MCF 10A (cell line): ENCODE results near the gene MSS51. TPM values are rescaled to one million over a fixed set of nuclear protein-coding genes. Genes with fewer than 3 reads are reported as not detected.

Source experiments
- BruUV-seq: library from RNA; stranded (reverse); fragments of 400-500 nt; replicated peaks from 2 replicates; lab custom pipeline; 2021; lab: Mats Ljungman, UMichigan
- CTCF ChIA-PET: fragments of 300-600 bp; sonication (Branson Sonifier 250); formaldehyde crosslinking; extraction: SDS; loops from one replicate; lab custom pipeline; 2021; ENCODE audit warnings: antibody characterized with exemption, inconsistent platforms; lab: Yijun Ruan, JAX
- POLR2A ChIA-PET: fragments of 300-600, 350-650 bp; sonication (Branson Sonifier 250); formaldehyde crosslinking; extraction: SDS; loops from one replicate; lab custom pipeline; 2020; ENCODE audit warnings: antibody characterized with exemption, inconsistent platforms; lab: Yijun Ruan, JAX
- DNase-seq: peaks from one replicate; pipeline ENCODE4 v3.0.0-alpha.2; 2018; ENCODE audit not compliant: unreplicated experiment
- H3K27ac Mint-ChIP-seq: one replicate; pipeline ENCODE4 v1.8.0; 2022; ENCODE audit warnings: mild to moderate bottlenecking, low read depth, mixed read lengths; ENCODE audit not compliant: unreplicated experiment
- H3K27me3 Mint-ChIP-seq: one replicate; pipeline ENCODE4 v1.8.0; 2022; ENCODE audit warnings: mixed read lengths; ENCODE audit not compliant: insufficient read depth, unreplicated experiment
- H3K36me3 Mint-ChIP-seq: one replicate; pipeline ENCODE4 v1.8.0; 2022; ENCODE audit warnings: mild to moderate bottlenecking, moderate library complexity, mixed read lengths; ENCODE audit not compliant: insufficient read depth, unreplicated experiment
- H3K4me1 Mint-ChIP-seq: one replicate; pipeline ENCODE4 v1.8.0; 2022; ENCODE audit warnings: mixed read lengths; ENCODE audit not compliant: insufficient read depth, unreplicated experiment
- H3K4me3 Mint-ChIP-seq: one replicate; pipeline ENCODE4 v1.8.0; 2022; ENCODE audit warnings: mild to moderate bottlenecking, moderate library complexity, mixed read lengths; ENCODE audit not compliant: unreplicated experiment
- H3K9me3 Mint-ChIP-seq: one replicate; pipeline ENCODE4 v1.8.0; 2022; ENCODE audit warnings: mixed read lengths; ENCODE audit not compliant: unreplicated experiment
- intact Hi-C: fragments of 100-400 bp; cut with micrococcal nuclease; formaldehyde crosslinking; loops from 2 replicates; pipeline ENCODE4 v1.14.1; 2022
- total RNA-seq: library from RNA; stranded (reverse); gene quantifications from 2 replicates; pipeline ENCODE4 v1.2.3, GENCODE V29; 2022
- TF ChIP-seq, protein P1 (sequence below): fragments of 200-600 bp; IDR thresholded peaks from one replicate; pipeline ENCODE4 v1.8.0; 2022; ENCODE audit warnings: antibody characterized with exemption, mild to moderate bottlenecking; ENCODE audit not compliant: unreplicated experiment

Gene MSS51
- total RNA-seq, 1 experiment from 2014 or later, result 1.8 TPM

DNA sequence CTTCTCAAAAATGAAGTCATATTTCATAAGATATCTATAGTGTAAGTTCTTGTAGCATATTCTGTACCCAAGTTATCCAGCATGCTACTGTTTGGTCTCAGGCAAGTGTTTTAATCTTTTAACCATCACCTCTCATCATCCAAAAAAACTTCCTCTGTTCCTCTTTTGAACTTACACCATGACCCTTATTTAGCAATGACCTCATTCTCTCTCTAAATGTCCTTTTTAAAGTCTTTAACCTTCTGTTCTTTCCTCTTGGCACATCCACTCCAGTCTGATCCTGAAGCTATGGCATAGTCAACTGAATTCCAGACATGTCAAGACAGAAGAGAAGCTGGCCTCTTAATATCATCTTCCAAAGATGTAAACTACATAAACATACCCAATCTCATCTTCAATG lies 36.2 kb upstream of the MSS51 start:
- Mint-ChIP-seq H3K36me3 (peaks cover 58% of the 10 kb centered on the region), H3K27ac (peak overlapping the region; percentile 50), H3K4me3 (no peak overlapping the region), H3K9me3 (no peaks in the 10 kb centered on the region), H3K4me1 (no peaks in the 10 kb centered on the region), H3K27me3 (no peaks in the 10 kb centered on the region)
- BruUV-seq, result no TSS peak
- DNase-seq, result no peak
- ChIA-PET CTCF (no interaction called here), POLR2A (interaction anchor here (0.5 to 1.2 kb wide), 5 partner anchors 11 to 685 kb away, joined by 3 to 4 read pairs (median 3); no protein-coding TSS in a partner anchor)
- TF ChIP-seq, protein P1, sequence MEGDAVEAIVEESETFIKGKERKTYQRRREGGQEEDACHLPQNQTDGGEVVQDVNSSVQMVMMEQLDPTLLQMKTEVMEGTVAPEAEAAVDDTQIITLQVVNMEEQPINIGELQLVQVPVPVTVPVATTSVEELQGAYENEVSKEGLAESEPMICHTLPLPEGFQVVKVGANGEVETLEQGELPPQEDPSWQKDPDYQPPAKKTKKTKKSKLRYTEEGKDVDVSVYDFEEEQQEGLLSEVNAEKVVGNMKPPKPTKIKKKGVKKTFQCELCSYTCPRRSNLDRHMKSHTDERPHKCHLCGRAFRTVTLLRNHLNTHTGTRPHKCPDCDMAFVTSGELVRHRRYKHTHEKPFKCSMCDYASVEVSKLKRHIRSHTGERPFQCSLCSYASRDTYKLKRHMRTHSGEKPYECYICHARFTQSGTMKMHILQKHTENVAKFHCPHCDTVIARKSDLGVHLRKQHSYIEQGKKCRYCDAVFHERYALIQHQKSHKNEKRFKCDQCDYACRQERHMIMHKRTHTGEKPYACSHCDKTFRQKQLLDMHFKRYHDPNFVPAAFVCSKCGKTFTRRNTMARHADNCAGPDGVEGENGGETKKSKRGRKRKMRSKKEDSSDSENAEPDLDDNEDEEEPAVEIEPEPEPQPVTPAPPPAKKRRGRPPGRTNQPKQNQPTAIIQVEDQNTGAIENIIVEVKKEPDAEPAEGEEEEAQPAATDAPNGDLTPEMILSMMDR, result no peak
- intact Hi-C loops, result no loop called here

DNA sequence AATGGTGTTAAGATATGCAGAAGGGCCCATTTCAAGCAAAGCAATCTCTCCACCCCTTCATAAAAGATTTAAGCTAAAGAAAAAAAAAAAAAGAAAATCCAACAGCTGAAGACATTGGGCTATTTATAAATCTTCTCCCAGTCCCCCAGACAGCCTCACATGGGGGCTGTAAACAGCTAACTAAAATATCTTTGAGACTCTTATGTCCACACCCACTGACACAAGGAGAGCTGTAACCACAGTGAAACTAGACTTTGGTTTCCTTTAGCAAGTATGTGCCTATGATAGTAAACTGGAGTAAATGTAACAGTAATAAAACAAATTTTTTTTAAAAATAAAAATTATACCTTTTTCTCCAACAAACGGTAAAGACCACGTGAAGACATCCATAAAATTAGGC lies 33.8 kb upstream of the MSS51 start:
- TF ChIP-seq, protein P1, result no peak
- BruUV-seq, result no TSS peak
- no peak for DNase-seq
- Mint-ChIP-seq H3K4me1 (no peaks in the 10 kb centered on the region), H3K4me3 (no peak overlapping the region), H3K27me3 (no peaks in the 10 kb centered on the region), H3K27ac (no peak overlapping the region), H3K9me3 (no peaks in the 10 kb centered on the region), H3K36me3 (peaks cover 53% of the 10 kb centered on the region)
- ChIA-PET CTCF (interaction anchor here (0.7 kb wide), 1 partner anchor 174 kb away, joined by 3 read pairs; the partner anchor contains the start of gene MYOZ1), POLR2A (interaction anchor here (2.3 kb wide), 1 partner anchor 54 kb away, joined by 5 read pairs; the partner anchor contains the start of gene ANXA7)
- intact Hi-C loops, result no loop called here

DNA sequence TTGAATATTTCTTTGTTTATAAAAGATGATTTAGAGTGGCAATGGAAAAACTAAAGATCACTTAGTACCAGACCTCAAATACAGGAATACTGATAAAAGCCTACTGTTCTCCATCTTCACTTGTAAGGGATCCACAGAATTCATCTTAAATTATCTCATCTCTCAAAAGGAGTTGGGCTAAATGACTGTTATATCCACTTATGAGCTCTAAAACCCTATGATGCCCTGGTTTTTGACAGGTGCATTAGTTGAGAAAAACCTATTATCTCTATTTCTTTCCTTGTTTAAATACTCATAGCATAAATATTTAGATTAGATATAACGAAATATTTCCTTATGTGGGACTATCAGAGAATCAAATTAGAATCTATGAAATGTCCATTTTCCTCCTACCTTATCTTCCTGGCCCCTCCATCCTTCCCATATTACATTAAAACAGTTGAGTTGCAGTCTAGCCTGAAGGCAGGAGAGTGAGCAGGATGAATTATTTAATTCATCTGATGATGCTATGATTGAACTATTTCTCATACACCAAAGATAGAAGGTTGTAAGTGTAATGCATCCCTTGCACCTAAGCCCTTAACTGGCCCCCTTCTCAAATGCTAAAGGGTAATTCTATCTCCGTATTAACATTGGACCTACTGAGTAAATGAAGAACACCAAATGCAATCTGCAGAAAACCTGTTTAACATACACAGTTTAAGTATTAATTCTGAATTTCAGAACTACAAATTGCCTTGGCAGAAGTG lies 32.8 kb upstream of the MSS51 start:
- no peaks in the 10 kb centered on the region for H3K9me3 Mint-ChIP-seq

DNA sequence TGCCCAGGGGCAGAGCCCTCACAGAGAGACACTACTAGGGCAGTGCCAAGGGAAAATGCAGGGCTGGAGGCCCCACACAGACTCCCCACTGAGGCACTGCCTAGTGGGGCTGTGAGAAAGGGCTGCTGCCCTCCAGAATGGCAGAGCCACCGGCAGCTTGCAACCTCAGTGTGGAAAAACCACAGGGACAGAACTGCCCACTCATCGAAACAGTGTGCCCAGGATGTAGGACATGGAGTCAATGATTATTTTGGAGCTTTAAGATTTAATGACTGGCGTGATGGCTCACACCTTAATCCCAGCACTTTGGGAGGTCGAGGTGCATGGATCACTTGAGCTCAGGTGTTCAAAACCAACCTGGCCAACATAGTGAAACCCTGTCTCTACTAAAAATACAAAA lies 27.5 kb upstream of the MSS51 start:
- no peak overlapping the region for H3K27ac Mint-ChIP-seq

More for the DNA sequence above, 32.8 kb upstream of the MSS51 start:
- intact Hi-C loops, result no loop called here
- H3K4me1 Mint-ChIP-seq, result no peaks in the 10 kb centered on the region
- TF ChIP-seq, protein P1, result no peak
- BruUV-seq, result no TSS peak
- ChIA-PET POLR2A (interaction anchor here (0.7 to 2.3 kb wide), 3 partner anchors 10 to 326 kb away, joined by 3 to 5 read pairs (median 3); partner anchors contain the start of gene ANXA7), CTCF (no interaction called here)
- no peak overlapping the region for H3K4me3 Mint-ChIP-seq
- H3K27ac Mint-ChIP-seq, result no peak overlapping the region
- H3K36me3 Mint-ChIP-seq, result peaks cover 54% of the 10 kb centered on the region
- no peaks in the 10 kb centered on the region for H3K27me3 Mint-ChIP-seq
- no peak for DNase-seq

More for the DNA sequence above, 27.5 kb upstream of the MSS51 start:
- Mint-ChIP-seq H3K4me3 (no peak overlapping the region), H3K27me3 (no peaks in the 10 kb centered on the region), H3K36me3 (peaks cover 24% of the 10 kb centered on the region), H3K9me3 (no peaks in the 10 kb centered on the region), H3K4me1 (peaks cover 9% of the 10 kb centered on the region)
- intact Hi-C loops, result no loop called here
- ChIA-PET CTCF (no interaction called here), POLR2A (no interaction called here)
- no peak for DNase-seq
- no TSS peak for BruUV-seq
- TF ChIP-seq, protein P1, result no peak
